Caco-2 (cell line): ENCODE measurements around the gene ZBTB38. TPM values are rescaled to one million over a fixed set of nuclear protein-coding genes. Genes with fewer than 3 reads are reported as not detected.

Experiments
- BruUV-seq: library from RNA; stranded (reverse); fragments of 400-500 nt; replicated peaks from 2 replicates; lab custom pipeline; 2021; lab: Mats Ljungman, UMichigan
- CTCF ChIA-PET: fragments of 300-600 bp; sonication (Branson Sonifier 250); formaldehyde crosslinking; loops from one replicate; lab custom pipeline; 2022; ENCODE audit warnings: antibody characterized with exemption; lab: Charles Lee
- POLR2A ChIA-PET: fragments of 300-600 bp; sonication (Branson Sonifier 250); formaldehyde crosslinking; loops from one replicate; lab custom pipeline; 2022; ENCODE audit warnings: antibody characterized with exemption; lab: Charles Lee
- DNase-seq, 2 experiments: peaks; one replicate each; pipeline versions ENCODE4 v3.0.0 to v3.0.0-alpha.2; 2020 to 2022
- H3K27me3 ChIP-seq: replicated peaks from 2 replicates; pipeline ENCODE4 v1.6.0; 2011; ENCODE audit warnings: low read length; ENCODE audit not compliant: control insufficient read depth, insufficient read depth
- H3K36me3 ChIP-seq: 2 replicates; pipeline ENCODE4 v1.5.1; 2011; ENCODE audit warnings: low read length; ENCODE audit not compliant: control insufficient read depth, insufficient read depth
- H3K4me1 ChIP-seq: fragments of 250-450 bp; sonication (Bioruptor Pico); 2 replicates; pipeline ENCODE4 v1.5.1; 2020; ENCODE audit warnings: mild to moderate bottlenecking
- H3K4me3 ChIP-seq: 2 replicates; pipeline ENCODE4 v1.5.1; 2011; ENCODE audit warnings: low read depth, mild to moderate bottlenecking, control low read depth, low read length
- H3K9me3 ChIP-seq: fragments of 250-450 bp; sonication (Bioruptor Pico); 2 replicates; pipeline ENCODE4 v1.5.1; 2020; ENCODE audit warnings: mild to moderate bottlenecking, moderate library complexity
- H3K27ac Mint-ChIP-seq: one replicate; pipeline ENCODE4 v1.8.0; 2022; ENCODE audit warnings: mixed read lengths; ENCODE audit not compliant: unreplicated experiment
- H3K27me3 Mint-ChIP-seq: one replicate; pipeline ENCODE4 v1.8.0; 2022; ENCODE audit warnings: mixed read lengths; ENCODE audit not compliant: insufficient read depth, unreplicated experiment
- H3K36me3 Mint-ChIP-seq: one replicate; pipeline ENCODE4 v1.8.0; 2022; ENCODE audit warnings: mild to moderate bottlenecking, mixed read lengths; ENCODE audit not compliant: insufficient read depth, unreplicated experiment
- H3K4me1 Mint-ChIP-seq: one replicate; pipeline ENCODE4 v1.8.0; 2022; ENCODE audit warnings: low read depth, mixed read lengths; ENCODE audit not compliant: unreplicated experiment
- H3K4me3 Mint-ChIP-seq: one replicate; pipeline ENCODE4 v1.8.0; 2022; ENCODE audit warnings: mild to moderate bottlenecking, moderate library complexity, mixed read lengths; ENCODE audit not compliant: unreplicated experiment
- H3K9me3 Mint-ChIP-seq: one replicate; pipeline ENCODE4 v1.8.0; 2022; ENCODE audit warnings: mixed read lengths; ENCODE audit not compliant: unreplicated experiment
- intact Hi-C: fragments of 100-400 bp; cut with micrococcal nuclease; formaldehyde crosslinking; loops from one replicate; pipeline ENCODE4 v1.10.0; 2022; ENCODE audit not compliant: unreplicated experiment
- total RNA-seq: library from RNA; stranded (reverse); gene quantifications from 2 replicates; pipeline ENCODE4 v1.2.3, GENCODE V29; 2022
- TF ChIP-seq, protein P1 (sequence below), 2 experiments: fragments of 200-600 bp in 1 of 2; IDR thresholded peaks; 1 replicate in 1 of 2; 2 replicates in 1 of 2; pipeline versions ENCODE4 v1.5.1 to v1.8.0; 2011 to 2022; ENCODE audit warnings: antibody characterized with exemption in 1 of 2, control low read depth in 1 of 2, inconsistent platforms in 1 of 2, low read depth in 1 of 2, low read length in 1 of 2, mild to moderate bottlenecking in 1 of 2, moderate library complexity in 1 of 2; ENCODE audit not compliant: insufficient read depth in 1 of 2, severe bottlenecking in 1 of 2, unreplicated experiment in 1 of 2

Gene ZBTB38
- total RNA-seq, 1 experiment from 2014 or later: 74.1 TPM

DNA sequence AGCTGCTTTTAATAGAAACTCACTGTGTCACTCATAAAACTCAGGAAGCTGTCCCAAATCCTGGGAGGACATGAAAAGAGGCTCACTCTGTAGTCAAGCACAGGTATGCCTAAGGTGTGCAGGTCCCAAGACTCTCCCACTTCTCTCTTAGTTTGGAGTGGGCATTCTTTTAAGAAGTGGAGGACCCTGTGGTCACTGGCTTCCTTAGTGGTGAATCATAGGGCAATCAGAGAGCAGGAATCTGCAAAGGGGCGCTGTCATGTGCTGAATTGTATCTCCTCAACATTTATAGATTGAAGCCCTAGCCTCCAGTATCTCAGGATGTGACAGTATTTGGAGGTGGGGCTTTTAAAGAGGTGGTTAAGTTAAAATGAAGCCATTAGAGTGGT is 47.2 kb upstream of the ZBTB38 start:
- H3K9me3 Mint-ChIP-seq: peaks cover 11% of the 10 kb centered on the region
- ChIA-PET CTCF (interaction anchor here (0.9 kb wide), 1 partner anchor 134 kb away, joined by 3 read pairs; no protein-coding TSS in a partner anchor), POLR2A (no interaction called here)
- peaks cover 17% of the 10 kb centered on the region for H3K4me1 Mint-ChIP-seq
- no peak overlapping the region for H3K27ac Mint-ChIP-seq
- no peaks in the 10 kb centered on the region for H3K27me3 ChIP-seq
- H3K4me3 Mint-ChIP-seq: no peak overlapping the region
- H3K36me3 ChIP-seq: no peaks in the 10 kb centered on the region
- TF ChIP-seq, protein P1, sequence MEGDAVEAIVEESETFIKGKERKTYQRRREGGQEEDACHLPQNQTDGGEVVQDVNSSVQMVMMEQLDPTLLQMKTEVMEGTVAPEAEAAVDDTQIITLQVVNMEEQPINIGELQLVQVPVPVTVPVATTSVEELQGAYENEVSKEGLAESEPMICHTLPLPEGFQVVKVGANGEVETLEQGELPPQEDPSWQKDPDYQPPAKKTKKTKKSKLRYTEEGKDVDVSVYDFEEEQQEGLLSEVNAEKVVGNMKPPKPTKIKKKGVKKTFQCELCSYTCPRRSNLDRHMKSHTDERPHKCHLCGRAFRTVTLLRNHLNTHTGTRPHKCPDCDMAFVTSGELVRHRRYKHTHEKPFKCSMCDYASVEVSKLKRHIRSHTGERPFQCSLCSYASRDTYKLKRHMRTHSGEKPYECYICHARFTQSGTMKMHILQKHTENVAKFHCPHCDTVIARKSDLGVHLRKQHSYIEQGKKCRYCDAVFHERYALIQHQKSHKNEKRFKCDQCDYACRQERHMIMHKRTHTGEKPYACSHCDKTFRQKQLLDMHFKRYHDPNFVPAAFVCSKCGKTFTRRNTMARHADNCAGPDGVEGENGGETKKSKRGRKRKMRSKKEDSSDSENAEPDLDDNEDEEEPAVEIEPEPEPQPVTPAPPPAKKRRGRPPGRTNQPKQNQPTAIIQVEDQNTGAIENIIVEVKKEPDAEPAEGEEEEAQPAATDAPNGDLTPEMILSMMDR (IDR thresholded peaks at IDR 0.05; ENCODE audit: insufficient read depth in 1 of 2, low read depth in 1 of 2, low read length in 1 of 2, severe bottlenecking in 1 of 2, unreplicated experiment in 1 of 2): no peak
- intact Hi-C loops: no loop called here
- no peaks in the 10 kb centered on the region for H3K27me3 Mint-ChIP-seq
- no TSS peak for BruUV-seq
- H3K36me3 Mint-ChIP-seq: no peaks in the 10 kb centered on the region
- DNase-seq: no peak
- no peak overlapping the region for H3K4me3 ChIP-seq
- H3K9me3 ChIP-seq: no peaks in the 10 kb centered on the region
- H3K4me1 ChIP-seq: peaks cover 20% of the 10 kb centered on the region

DNA sequence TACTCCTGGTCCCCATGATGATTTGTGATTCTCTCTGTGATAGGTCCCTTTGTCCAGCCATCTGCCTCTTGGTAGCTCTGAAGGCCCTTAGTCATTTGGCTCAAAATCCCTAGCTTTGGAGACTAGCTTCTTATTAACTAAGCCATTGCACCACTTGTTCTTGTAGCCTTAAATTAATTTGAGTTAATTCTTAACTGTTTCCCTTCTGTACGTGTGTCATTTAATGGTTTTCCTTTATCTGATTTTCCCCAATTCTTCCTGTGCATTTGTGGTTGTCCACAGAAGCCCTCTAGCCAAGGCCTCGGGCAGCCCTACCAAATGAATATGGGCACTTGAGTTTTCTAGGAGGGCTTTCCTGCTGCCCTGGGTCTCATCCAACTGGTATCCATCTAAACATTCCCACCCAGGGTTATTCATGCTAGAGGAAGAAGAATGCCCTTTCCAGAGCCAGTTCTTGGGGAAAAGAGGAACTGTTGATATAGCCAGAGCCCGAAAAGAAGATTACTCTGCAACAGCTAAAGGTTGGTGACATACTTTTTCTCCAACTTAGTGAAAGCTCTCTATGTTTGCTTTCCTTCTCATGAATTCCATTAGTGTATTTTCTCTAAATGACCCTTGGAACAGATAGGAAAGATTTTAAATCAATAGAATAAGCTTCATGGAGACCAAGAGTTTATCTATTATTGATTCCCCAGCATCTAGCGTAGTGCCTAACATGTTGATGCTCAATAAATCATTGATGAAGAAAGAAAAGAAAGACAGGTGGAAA is 44.2 kb upstream of the ZBTB38 start:
- H3K27me3 ChIP-seq: no peaks in the 10 kb centered on the region
- ChIA-PET POLR2A (interaction anchor here (0.5 kb wide), 1 partner anchor 18 kb away, joined by 3 read pairs; no protein-coding TSS in a partner anchor), CTCF (interaction anchor here (0.5 to 1.0 kb wide), 3 partner anchors 12 to 118 kb away, joined by 3 read pairs; no protein-coding TSS in a partner anchor)
- H3K27me3 Mint-ChIP-seq: no peaks in the 10 kb centered on the region
- peaks cover 33% of the 10 kb centered on the region for H3K4me1 Mint-ChIP-seq
- no peak overlapping the region for H3K27ac Mint-ChIP-seq
- peaks cover 26% of the 10 kb centered on the region for H3K4me1 ChIP-seq
- BruUV-seq: no TSS peak
- TF ChIP-seq, protein P1 (IDR thresholded peaks at IDR 0.05; ENCODE audit: insufficient read depth in 1 of 2, low read depth in 1 of 2, low read length in 1 of 2, severe bottlenecking in 1 of 2, unreplicated experiment in 1 of 2): no peak
- intact Hi-C loops: no loop called here
- no peak overlapping the region for H3K4me3 Mint-ChIP-seq
- no peak for DNase-seq
- H3K9me3 Mint-ChIP-seq: peaks cover 11% of the 10 kb centered on the region
- no peaks in the 10 kb centered on the region for H3K36me3 Mint-ChIP-seq
- H3K9me3 ChIP-seq: no peaks in the 10 kb centered on the region
- no peak overlapping the region for H3K4me3 ChIP-seq
- no peaks in the 10 kb centered on the region for H3K36me3 ChIP-seq

DNA sequence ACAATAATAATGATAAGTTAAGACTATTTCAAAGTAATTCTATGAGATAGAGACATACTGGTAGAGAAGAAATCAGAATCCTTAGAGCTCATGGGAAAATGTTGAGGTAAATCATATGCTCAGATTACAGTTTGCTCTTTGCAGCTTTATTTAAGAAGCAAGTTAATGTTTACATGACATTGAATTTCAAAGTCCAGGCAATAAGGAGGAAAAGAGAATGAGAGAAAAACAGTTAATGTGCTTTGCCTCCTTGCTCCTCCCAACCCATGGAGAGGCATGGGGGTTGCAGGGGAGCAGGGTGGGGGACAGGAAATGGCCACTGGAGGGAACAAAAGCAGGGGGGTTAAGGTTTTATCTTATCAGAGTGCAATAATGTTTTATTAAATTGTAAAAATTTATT is 42.2 kb upstream of the ZBTB38 start:
- TF ChIP-seq, protein P1 (IDR thresholded peaks at IDR 0.05; ENCODE audit: insufficient read depth in 1 of 2, low read depth in 1 of 2, low read length in 1 of 2, severe bottlenecking in 1 of 2, unreplicated experiment in 1 of 2): no peak
- H3K27me3 Mint-ChIP-seq: no peaks in the 10 kb centered on the region
- no TSS peak for BruUV-seq
- ChIA-PET CTCF (interaction anchor here (0.8 to 0.9 kb wide), 2 partner anchors 17 to 126 kb away, joined by 3 to 4 read pairs; no protein-coding TSS in a partner anchor), POLR2A (no interaction called here)
- DNase-seq: no peak
- H3K9me3 ChIP-seq: no peaks in the 10 kb centered on the region
- H3K36me3 ChIP-seq: no peaks in the 10 kb centered on the region
- peaks cover 28% of the 10 kb centered on the region for H3K4me1 ChIP-seq
- no peak overlapping the region for H3K4me3 Mint-ChIP-seq
- H3K27me3 ChIP-seq: no peaks in the 10 kb centered on the region
- intact Hi-C loops: no loop called here
- no peaks in the 10 kb centered on the region for H3K36me3 Mint-ChIP-seq
- H3K9me3 Mint-ChIP-seq: no peaks in the 10 kb centered on the region
- peaks cover 29% of the 10 kb centered on the region for H3K4me1 Mint-ChIP-seq
- no peak overlapping the region for H3K4me3 ChIP-seq
- peak overlapping the region; percentile 11 for H3K27ac Mint-ChIP-seq
